ENCODE results near the gene CLASP2.

GRCh38 chr3:33490641-33491241, 227.3 kb downstream of the CLASP2 start:
- TF ChIP-seq CTCF (IDR thresholded peaks at IDR 0.05) (no peak), POLR2A (IDR thresholded peaks at IDR 0.05) (no peak)

All from thyroid gland (tissue), 4 donors.